Upper lobe of left lung (tissue), 6 donors: ENCODE measurements around the gene IL1R1. TPM values are rescaled to one million over a fixed set of nuclear protein-coding genes. Genes with fewer than 3 reads are reported as not detected.

Source experiments
- ATAC-seq, 2 donors: fragments of 200-7000 bp; cut with Tn5 transposase; one replicate each; pipeline ENCODE4 v1.9.1; 2022; ENCODE audit warnings: mild to moderate bottlenecking in 2 of 2, moderate library complexity in 2 of 2; ENCODE audit not compliant: low FRiP score in 2 of 2
- DNase-seq, 2 donors: peaks; one replicate each; pipeline ENCODE4 v3.0.0-alpha.2; 2019 to 2020
- H3K27ac ChIP-seq, 4 donors: fragments of 200-600 bp; sonication (generic); one replicate each; pipeline ENCODE4 v1.5.1; 2016 to 2019
- H3K27me3 ChIP-seq, 4 donors: fragments of 200-600 bp; sonication (generic); one replicate each; pipeline ENCODE4 v1.5.1; 2017 to 2019
- H3K36me3 ChIP-seq, 4 donors: fragments of 200-600 bp; sonication (generic); one replicate each; pipeline ENCODE4 v1.5.1; 2016 to 2019
- H3K4me1 ChIP-seq, 4 donors: fragments of 200-600 bp; sonication (generic); one replicate each; pipeline ENCODE4 v1.5.1; 2018 to 2019
- H3K4me3 ChIP-seq, 4 donors: fragments of 200-600 bp; sonication (generic); one replicate each; pipeline ENCODE4 v1.5.1; 2017 to 2019; ENCODE audit warnings: mild to moderate bottlenecking in 2 of 4, moderate library complexity in 1 of 4
- H3K9me3 ChIP-seq, 4 donors: fragments of 200-600 bp; sonication (generic); one replicate each; pipeline ENCODE4 v1.5.1; 2018 to 2019
- EP300 ChIP-seq, 4 donors: sonication (generic); formaldehyde crosslinking; IDR thresholded peaks; one replicate each; pipeline ENCODE4 v1.5.1; 2017; ENCODE audit warnings: antibody characterized with exemption in 4 of 4, control low read depth in 2 of 4
- POLR2A ChIP-seq, 4 donors: fragments of 450-650 bp; IDR thresholded peaks; one replicate each; pipeline ENCODE4 v1.5.1; 2016 to 2017; ENCODE audit warnings: antibody characterized with exemption in 4 of 4, mild to moderate bottlenecking in 2 of 4
- POLR2AphosphoS5 ChIP-seq, 2 donors: sonication (generic); formaldehyde crosslinking; IDR thresholded peaks; one replicate each; pipeline ENCODE4 v1.5.1; 2017; ENCODE audit warnings: antibody characterized with exemption in 2 of 2
- WGBS, 2 donors: methylation state at CpG; one replicate each; pipeline ENCODE4 v1.1.5; 2017 to 2018; 5-methylcytosine and 5-hydroxymethylcytosine counted together
- total RNA-seq, 6 donors: library from RNA; depleted of rRNA in 4 of 6; stranded (reverse); fragments of >200 nt in 4 of 6; gene quantifications; one replicate each; pipeline versions ENCODE4 v1.1.0 to v1.2.1, GENCODE V29; 2016 to 2021
- TF ChIP-seq, protein P1 (sequence below), 6 experiments: fragments of 450-650 bp in 4 of 6; fragments of 200-600 bp in 2 of 6; sonication (generic) in 2 of 6; IDR thresholded peaks; one replicate each; pipeline ENCODE4 v1.5.1; 2016 to 2019; ENCODE audit warnings: antibody characterized with exemption in 6 of 6
- donor health status: DM: no; HTN: no; CAD: no; lungs with moderate emphysema.
- donor health status: DM: no; HTN: yes; CAD: no; lungs with severe emphysema.

The IL1R1 gene
- total RNA-seq, 6 donors from 2014 or later, result 48.2 to 148 (median 111) TPM

DNA sequence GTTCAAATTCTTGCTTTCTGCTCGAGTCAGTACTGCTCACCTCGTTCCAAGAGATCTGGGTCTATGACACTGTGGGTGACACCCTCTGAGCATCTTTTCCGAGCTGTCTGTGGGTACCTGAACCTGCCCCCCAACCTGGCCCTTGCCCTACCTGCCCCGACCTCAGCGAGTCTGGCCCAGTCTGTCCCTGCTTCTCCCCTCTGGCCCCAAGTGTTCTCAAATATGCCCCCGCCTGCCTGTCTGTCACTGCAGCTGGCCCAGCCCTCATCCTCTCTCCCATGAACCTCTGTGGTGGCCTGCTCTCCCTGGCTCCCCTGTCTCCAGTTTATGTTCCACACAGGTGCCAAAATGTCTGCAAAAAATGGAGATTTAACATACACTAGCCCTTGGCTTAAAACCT lies 11.8 kb downstream of the IL1R1 start:
- Histone ChIP-seq H3K9me3 (no peaks in the 10 kb centered on the region), H3K27ac (peak overlapping the region in 3 of 4 donors; percentile 49 to 83 (median 80)), H3K4me1 (peaks cover 32 to 54% (median 47%) of the 10 kb centered on the region in 4 donors), H3K36me3 (peaks cover 7 to 61% (median 24%) of the 10 kb centered on the region in 4 donors), H3K27me3 (no peaks in the 10 kb centered on the region), H3K4me3 (no peak overlapping the region)
- DNase-seq (peak in 1 of 2 donors; percentile 36), ATAC-seq (no peak)
- TF ChIP-seq POLR2AphosphoS5 (IDR thresholded peaks at IDR 0.05) (no peak), EP300 (IDR thresholded peaks at IDR 0.05) (no peak)
- TF ChIP-seq, protein P1, sequence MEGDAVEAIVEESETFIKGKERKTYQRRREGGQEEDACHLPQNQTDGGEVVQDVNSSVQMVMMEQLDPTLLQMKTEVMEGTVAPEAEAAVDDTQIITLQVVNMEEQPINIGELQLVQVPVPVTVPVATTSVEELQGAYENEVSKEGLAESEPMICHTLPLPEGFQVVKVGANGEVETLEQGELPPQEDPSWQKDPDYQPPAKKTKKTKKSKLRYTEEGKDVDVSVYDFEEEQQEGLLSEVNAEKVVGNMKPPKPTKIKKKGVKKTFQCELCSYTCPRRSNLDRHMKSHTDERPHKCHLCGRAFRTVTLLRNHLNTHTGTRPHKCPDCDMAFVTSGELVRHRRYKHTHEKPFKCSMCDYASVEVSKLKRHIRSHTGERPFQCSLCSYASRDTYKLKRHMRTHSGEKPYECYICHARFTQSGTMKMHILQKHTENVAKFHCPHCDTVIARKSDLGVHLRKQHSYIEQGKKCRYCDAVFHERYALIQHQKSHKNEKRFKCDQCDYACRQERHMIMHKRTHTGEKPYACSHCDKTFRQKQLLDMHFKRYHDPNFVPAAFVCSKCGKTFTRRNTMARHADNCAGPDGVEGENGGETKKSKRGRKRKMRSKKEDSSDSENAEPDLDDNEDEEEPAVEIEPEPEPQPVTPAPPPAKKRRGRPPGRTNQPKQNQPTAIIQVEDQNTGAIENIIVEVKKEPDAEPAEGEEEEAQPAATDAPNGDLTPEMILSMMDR (IDR thresholded peaks at IDR 0.05), result no peak
- 90 to 93% methylated on average over 6 of the region's 6 CpGs for WGBS, 2 donors

DNA sequence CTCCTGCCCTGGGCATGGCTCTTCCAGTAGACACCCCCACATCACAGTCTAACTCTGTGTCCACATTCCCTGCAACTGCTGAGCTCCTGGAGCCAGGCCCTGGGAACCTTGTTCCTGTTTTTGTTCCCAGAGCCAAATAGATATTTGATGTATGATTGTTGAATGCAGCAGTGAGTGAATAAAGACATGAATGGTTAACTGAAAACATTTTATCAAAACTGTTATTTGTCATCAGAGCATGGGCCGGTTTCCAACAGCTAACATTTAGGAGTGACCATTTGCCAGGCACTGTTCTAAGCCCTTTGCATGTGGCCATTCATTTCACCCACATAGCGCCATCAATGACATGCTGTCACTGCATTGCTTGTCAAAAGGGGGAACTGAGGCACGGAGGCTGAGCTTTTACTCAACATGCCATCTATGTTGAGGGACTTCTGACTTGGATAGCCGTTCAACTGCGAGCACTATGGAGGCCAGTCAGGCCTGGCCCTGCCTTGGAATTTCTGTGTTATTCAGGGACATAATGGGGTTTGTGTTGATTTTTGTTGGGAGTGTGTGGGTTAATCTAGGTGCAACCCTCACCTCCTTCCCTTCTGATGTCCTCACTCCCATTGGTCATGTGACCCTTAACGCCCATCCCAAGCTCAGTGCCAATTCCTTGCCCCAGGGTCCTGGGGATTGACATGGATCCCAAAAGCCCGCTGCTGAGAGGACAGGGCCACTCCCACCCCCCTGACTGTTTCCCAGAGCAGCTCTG lies 12.6 kb downstream of the IL1R1 start:
- H3K27me3 ChIP-seq, result no peaks in the 10 kb centered on the region
- TF ChIP-seq, protein P1 (IDR thresholded peaks at IDR 0.05), result no peak
- TF ChIP-seq POLR2AphosphoS5 (IDR thresholded peaks at IDR 0.05) (no peak), EP300 (IDR thresholded peaks at IDR 0.05) (no peak), POLR2A (IDR thresholded peaks at IDR 0.05) (no peak)
- ATAC-seq (no peak), DNase-seq (no peak)
- 61 to 81% methylated on average over 6 to 7 of the region's 7 CpGs for WGBS, 2 donors
- H3K4me3 ChIP-seq, result no peak overlapping the region
- no peaks in the 10 kb centered on the region for H3K9me3 ChIP-seq
- peak overlapping the region; percentile 49 to 83 (median 74) for H3K27ac ChIP-seq
- peaks cover 7 to 68% (median 24%) of the 10 kb centered on the region in 4 donors for H3K36me3 ChIP-seq
- peaks cover 26 to 50% (median 41%) of the 10 kb centered on the region in 4 donors for H3K4me1 ChIP-seq

DNA sequence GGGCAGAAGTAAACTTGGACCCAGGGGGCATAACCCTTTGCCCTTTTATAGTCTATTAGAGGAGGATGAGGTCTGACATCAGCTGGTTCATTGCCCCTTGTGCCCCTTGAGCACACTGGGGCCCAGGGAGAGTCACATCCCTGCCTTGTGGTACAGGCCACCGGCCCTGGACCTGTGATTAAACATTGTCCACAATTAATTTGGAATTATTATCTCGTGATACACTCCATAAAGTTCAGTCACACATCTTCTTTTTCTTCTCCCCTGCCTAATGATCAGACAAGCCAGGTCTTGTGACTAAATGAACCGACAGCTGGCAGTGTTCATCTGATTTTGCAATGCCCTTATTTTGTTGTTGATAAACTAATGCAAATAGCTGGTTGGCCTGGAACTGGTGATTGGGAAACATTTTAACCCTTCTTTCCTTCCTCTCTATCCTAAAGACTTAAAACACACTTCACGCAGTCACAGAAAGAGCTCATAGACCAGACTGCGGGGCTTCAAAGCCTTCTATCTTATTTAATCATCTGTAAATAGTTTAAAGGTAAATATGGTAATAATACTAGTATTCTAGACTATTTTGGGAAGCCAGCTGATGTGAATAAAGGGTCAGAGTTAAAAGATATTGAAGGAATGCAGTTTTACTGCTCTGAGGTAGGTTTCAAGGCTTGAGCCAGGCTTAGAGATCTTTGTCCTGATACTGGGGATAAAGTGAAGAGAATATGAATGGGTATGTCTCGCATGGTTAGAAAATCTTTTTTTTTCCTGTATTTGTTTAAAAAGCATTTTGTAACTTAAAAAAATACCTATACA lies 13.4 kb downstream of the IL1R1 start:
- no peaks in the 10 kb centered on the region for H3K9me3 ChIP-seq
- H3K27me3 ChIP-seq, result no peaks in the 10 kb centered on the region
- 46 to 58% methylated on average over 6 of the region's 6 CpGs for WGBS, 2 donors
- H3K36me3 ChIP-seq, result peaks cover 7 to 70% (median 24%) of the 10 kb centered on the region in 4 donors
- DNase-seq (peak in 1 of 2 donors; percentile 47), ATAC-seq (peak; percentile 19 to 67)
- H3K4me1 ChIP-seq, result peaks cover 31 to 45% (median 38%) of the 10 kb centered on the region in 4 donors
- TF ChIP-seq, protein P1 (IDR thresholded peaks at IDR 0.05), result no peak
- TF ChIP-seq POLR2AphosphoS5 (IDR thresholded peaks at IDR 0.05) (peak in 1 of 2 donors; percentile 61), EP300 (IDR thresholded peaks at IDR 0.05) (peak in 2 of 4 donors; percentile 18 to 47), POLR2A (IDR thresholded peaks at IDR 0.05) (peak in 1 of 4 donors; percentile 10)
- no peak overlapping the region for H3K4me3 ChIP-seq
- H3K27ac ChIP-seq, result peak overlapping the region; percentile 49 to 83 (median 74)

DNA sequence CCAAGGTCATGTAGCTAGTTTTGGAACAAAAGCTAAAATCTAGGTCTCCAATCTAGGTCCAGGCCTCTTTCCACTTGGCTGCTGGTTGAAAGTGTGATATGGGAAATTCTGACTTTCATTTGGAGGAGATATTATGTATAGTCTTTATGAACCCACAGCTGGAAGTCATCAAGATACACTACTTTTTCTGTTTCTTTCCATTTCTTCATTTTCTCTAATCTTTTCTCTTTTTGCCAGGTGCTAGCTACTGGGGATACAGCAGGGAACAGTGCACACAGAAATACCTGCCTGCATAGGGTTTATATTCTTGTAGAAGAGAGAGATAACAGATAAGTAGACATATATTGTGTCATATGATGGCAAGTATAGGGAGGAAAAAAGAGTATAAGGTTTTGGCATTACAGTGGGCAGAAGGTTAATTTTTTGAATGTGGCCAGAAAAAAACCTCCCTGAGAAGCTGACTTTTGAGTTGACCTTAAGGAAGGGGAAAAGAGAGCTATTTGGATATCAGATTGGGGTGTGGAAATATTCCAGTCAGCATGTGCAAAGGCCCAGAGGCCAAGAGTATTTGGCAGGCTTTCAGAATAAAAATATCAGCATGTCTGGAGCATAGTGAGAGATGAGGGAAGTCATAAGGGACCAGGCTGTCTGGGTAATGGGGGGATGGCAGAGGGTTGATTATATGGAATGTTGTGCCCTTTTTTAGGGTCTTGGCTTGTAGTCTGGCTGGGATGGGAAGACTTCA lies 15.6 kb downstream of the IL1R1 start:
- ATAC-seq (no peak), DNase-seq (no peak)
- H3K36me3 ChIP-seq, result peaks cover 7 to 65% (median 20%) of the 10 kb centered on the region in 4 donors
- H3K27ac ChIP-seq, result peak overlapping the region in 3 of 4 donors; percentile 4 to 46 (median 44)
- no peak for TF ChIP-seq EP300 (IDR thresholded peaks at IDR 0.05)
- TF ChIP-seq, protein P1 (IDR thresholded peaks at IDR 0.05), result no peak
- no peak for TF ChIP-seq POLR2AphosphoS5 (IDR thresholded peaks at IDR 0.05)
- TF ChIP-seq POLR2A (IDR thresholded peaks at IDR 0.05), result no peak
- no peaks in the 10 kb centered on the region for H3K27me3 ChIP-seq
- H3K9me3 ChIP-seq, result no peaks in the 10 kb centered on the region
- no peak overlapping the region for H3K4me3 ChIP-seq
- H3K4me1 ChIP-seq, result peaks cover 33 to 48% (median 41%) of the 10 kb centered on the region in 4 donors
